ENCODE data around the gene HEPACAM.
A peak's percentile ranks its signal among the peaks of the same experiment; 100 is the strongest.
"Not testable (repeated sequence)": the region's sequence is repeated elsewhere in the genome, so short reads cannot be mapped to it uniquely, and the experiment has no call there.

Gene HEPACAM, protein sequence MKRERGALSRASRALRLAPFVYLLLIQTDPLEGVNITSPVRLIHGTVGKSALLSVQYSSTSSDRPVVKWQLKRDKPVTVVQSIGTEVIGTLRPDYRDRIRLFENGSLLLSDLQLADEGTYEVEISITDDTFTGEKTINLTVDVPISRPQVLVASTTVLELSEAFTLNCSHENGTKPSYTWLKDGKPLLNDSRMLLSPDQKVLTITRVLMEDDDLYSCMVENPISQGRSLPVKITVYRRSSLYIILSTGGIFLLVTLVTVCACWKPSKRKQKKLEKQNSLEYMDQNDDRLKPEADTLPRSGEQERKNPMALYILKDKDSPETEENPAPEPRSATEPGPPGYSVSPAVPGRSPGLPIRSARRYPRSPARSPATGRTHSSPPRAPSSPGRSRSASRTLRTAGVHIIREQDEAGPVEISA

GRCh38 chr11:124935548-124936514, at the start of gene HEPACAM:
TSS of gene HEPACAM (minus strand) at chr11:124936047. CDS start at chr11:124936006, 41 bp downstream.
- DNase-seq (ENCODE audit: low read depth), result no peak

DNA sequence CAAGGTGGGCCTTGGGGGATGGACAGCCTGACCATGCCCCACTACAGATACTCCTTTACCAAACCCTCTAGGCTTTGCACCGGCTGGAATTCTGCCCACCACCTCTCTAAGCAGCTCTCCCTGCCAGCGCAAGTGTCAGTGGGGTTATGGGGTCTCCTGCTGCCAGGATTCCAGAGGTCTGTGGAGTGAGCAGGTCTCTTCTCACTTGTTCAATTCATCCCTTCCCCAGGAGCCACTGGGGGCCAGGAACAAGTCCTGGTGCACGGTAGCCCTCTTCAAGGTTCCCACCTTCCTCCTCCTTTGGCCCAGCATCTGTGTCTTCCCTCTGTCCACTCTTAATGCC, 48.6 kb upstream of the HEPACAM start:
- DNase-seq (ENCODE audit: low read depth), result no peak

GRCh38 chr11:124983674-124984511, 48.0 kb upstream of the HEPACAM start:
- no peak for DNase-seq (ENCODE audit: low read depth)

DNA sequence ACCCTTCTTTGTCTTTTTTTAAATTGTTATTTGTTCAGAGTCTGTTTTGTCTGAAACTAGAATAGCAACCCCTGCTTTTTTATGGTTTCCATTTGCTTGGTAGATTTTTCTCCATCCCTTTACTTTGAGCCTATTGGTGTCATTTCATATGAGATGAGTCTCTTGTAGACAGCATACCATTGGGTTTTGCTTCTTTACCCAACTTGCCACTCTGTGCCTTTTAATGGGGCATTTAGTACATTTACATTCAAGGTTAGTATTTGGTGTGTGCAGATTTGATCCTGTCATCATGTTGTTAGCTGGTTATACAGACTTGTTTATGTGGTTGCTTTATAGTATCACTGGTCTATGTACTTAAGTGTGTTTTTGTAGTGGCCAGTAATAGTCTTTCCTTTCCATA, 46.2 kb upstream of the HEPACAM start:
- no peak for DNase-seq (ENCODE audit: low read depth)

DNA sequence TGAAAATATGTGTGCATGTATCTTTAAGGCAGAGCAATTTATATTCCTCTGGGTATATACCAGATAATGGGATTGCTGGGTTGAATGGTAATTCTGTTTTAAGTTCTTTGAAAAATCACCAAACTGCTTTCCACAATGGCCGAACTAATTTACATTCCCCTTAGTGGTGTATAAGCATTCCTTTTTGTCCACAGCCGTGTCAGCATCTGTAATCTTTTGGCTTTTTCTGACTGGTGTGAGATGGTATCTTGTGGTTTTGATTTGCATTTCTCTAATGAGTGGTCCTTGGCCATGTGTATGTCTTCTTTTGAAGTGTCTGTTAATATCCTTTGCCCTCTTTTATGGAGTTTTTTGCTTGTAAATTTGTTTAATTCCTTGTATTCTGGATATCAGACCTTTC, 42.5 kb upstream of the HEPACAM start:
- no peak for DNase-seq (ENCODE audit: low read depth)

- DNase-seq (ENCODE audit: low read depth), result no peak
Measured at GRCh38 chr11:124977006-124977405, 41.2 kb upstream of the HEPACAM start.

GRCh38 chr11:124976531-124976930, 40.7 kb upstream of the HEPACAM start:
- DNase-seq (ENCODE audit: low read depth), result no peak

DNA sequence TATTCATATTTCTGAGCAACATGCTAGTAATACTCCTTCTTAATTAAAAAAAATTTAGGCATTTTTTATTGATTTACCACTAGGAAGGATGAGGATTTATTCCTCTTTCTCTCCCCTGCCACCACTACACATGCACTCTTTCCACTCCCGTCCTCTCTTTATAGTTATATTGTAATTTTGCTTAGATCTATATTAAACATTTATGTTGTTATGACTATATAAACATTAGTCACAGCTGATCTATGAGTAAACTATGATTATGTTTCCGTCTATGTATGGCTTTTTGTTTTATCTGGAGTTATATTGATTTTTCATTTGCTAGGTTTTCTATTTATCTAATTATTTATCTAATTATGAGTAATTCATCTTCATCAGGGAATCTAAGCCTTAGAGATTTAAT, 36.0 kb upstream of the HEPACAM start:
- no peak for DNase-seq (ENCODE audit: low read depth)

DNA sequence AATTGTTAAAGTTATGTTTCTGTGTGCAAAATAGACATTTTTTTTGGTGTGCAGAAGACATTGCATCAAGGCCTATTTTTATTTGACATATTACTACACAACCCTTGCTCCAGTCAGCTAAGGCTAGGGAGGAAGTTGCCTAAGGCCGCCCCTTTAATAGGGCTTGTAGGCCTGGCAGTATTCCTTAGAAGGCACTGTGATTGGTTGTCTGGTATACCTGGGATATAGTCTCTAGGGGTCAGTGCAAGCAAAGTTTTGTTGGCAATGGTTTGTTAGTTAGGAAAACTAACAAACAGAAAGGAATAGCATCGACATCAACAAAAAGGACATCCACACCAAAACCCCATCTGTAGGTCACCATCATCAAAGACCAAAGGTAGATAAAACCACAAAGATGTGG, 35.1 kb upstream of the HEPACAM start:
- no peak for DNase-seq (ENCODE audit: low read depth)

- DNase-seq (ENCODE audit: low read depth), result not testable (repeated sequence)
Measured at GRCh38 chr11:124968197-124968596, 32.4 kb upstream of the HEPACAM start.

- no peak for DNase-seq (ENCODE audit: low read depth)
Measured at GRCh38 chr11:124961972-124962609, 26.2 kb upstream of the HEPACAM start.

GRCh38 chr11:124955035-124955434, 19.2 kb upstream of the HEPACAM start:
- DNase-seq (ENCODE audit: low read depth), result no peak

GRCh38 chr11:124954590-124954955, 18.7 kb upstream of the HEPACAM start:
- DNase-seq (ENCODE audit: low read depth), result no peak

DNA sequence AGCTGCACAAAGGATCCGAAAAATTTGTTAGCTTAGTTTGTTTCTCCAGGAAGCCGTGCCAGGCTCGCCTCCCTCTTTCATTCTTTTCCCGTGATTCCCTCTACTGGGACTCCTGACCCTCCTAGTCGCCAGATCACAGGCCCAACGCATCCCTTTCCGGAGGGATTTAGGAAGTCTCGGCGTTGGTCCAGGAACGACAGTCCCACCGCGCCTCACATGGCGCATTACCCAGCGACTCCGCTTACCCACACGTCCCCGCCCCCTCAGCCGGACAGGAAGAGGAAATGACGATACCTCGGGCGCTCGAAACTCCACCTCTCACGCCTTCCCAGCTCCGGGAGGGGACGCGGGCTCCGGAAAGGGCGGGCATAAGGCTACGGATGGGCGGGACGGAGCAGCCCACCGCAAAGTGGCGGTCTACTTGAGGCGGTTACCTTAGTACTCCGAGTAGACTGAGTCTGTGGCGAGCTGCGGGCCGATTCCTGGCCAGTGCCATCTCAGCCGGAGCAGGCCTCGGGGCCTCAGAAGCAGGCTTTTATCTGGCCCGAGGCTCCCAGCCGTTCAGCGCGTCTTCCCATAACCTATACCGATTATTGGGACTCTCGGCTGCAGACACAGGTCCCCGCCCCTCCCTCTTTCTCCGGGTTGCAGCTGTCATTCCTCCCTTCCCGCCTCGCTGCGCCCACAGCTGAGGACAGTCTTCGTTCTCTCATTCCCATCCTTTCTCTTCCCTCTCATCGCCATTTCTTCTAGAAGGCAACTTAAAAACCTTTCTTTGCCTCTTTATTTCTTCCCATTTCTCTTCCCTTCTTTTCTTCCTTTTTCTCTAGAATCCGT, 18.1 kb upstream of the HEPACAM start, which contains the start of gene CCDC15:
Gene CCDC15, plus strand, starts transcription at position 450 of the 837 bp plus-strand sequence. CDS start 531 bp downstream, outside the sequence.
- DNase-seq (ENCODE audit: low read depth), result peak; percentile 96

- no peak for DNase-seq (ENCODE audit: low read depth)
Measured at GRCh38 chr11:124951341-124951740, 15.5 kb upstream of the HEPACAM start.

- no peak for DNase-seq (ENCODE audit: low read depth)
Measured at GRCh38 chr11:124950601-124951330, 14.9 kb upstream of the HEPACAM start.

GRCh38 chr11:124946735-124947141, 10.9 kb upstream of the HEPACAM start:
- DNase-seq (ENCODE audit: low read depth), result no peak

GRCh38 chr11:124945826-124946225, 10.0 kb upstream of the HEPACAM start:
- DNase-seq (ENCODE audit: low read depth), result no peak

- DNase-seq (ENCODE audit: low read depth), result no peak
Measured at GRCh38 chr11:124944565-124944964, 8.7 kb upstream of the HEPACAM start.

- no peak for DNase-seq (ENCODE audit: low read depth)
Measured at GRCh38 chr11:124943741-124944140, 7.9 kb upstream of the HEPACAM start.

Measured in activated T-cell treated with anti-CD3 and anti-CD28 coated beads for 1 hour (primary cell).